ENCODE data around the gene GPC6.

The GPC6 gene

DNA sequence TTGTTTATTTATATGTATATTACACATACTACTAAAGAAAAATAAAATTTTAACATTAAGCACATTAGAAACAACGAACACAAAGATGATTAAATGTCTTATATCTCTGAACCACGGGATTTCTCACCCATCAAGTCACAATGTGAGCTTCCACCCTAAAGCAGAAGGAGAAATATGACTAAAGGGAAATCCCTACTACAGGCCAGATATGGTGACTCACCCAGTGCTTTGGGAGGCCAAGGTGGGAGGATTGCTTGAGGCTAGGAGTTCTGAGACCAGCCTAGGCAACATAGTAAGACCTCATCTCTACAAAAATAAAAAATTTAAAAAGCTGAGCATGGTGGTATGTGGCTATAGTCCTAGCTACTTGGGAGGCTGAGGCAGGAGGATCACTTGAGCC, 1228.3 kb downstream of the GPC6 start:
- DNase-seq (ENCODE audit: low read depth in 2 of 2) = no peak

DNA sequence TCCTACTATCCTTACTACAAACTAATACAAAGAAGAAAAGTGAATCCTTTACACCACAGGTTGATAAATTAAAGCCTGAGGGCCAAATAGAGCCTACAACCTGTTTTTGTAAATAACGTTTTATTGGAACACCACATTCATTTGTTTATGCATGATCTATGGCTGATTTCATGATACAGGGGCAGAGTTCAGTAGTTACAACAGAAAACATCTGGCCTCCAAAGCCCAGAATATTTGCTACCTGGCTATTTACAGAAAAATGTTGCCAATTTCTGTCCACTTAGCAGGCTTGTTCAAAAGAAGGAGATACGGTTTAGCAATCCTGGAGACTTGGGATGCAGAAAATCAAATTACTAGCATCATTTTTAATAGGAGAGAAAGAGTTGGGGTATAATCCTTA, 1228.8 kb downstream of the GPC6 start:
- no peak for DNase-seq (ENCODE audit: low read depth in 2 of 2)

Data from fibroblast of skin of left quadriceps (primary cell).